NOMO-1 (cell line): ENCODE data around the gene ANO6.
"Not testable (repeated sequence)": the region's sequence is repeated elsewhere in the genome, so short reads cannot be mapped to it uniquely, and the experiment has no call there.

Experiments used
- DNase-seq, 2 experiments: peaks; one replicate each; lab custom pipeline; 2025; ENCODE audit not compliant: unreplicated experiment in 2 of 2; lab: John Stamatoyannopoulos, UW

The ANO6 gene

GRCh38 chr12:45302621-45303369 is 86.9 kb downstream of the ANO6 start:
- no peak for DNase-seq

GRCh38 chr12:45303945-45304344 is 88.0 kb downstream of the ANO6 start:
- DNase-seq: no peak

- DNase-seq: no peak
Measured at GRCh38 chr12:45304514-45305178, 88.8 kb downstream of the ANO6 start.

- no peak for DNase-seq
Measured at GRCh38 chr12:45305907-45306306, 90.0 kb downstream of the ANO6 start.

DNA sequence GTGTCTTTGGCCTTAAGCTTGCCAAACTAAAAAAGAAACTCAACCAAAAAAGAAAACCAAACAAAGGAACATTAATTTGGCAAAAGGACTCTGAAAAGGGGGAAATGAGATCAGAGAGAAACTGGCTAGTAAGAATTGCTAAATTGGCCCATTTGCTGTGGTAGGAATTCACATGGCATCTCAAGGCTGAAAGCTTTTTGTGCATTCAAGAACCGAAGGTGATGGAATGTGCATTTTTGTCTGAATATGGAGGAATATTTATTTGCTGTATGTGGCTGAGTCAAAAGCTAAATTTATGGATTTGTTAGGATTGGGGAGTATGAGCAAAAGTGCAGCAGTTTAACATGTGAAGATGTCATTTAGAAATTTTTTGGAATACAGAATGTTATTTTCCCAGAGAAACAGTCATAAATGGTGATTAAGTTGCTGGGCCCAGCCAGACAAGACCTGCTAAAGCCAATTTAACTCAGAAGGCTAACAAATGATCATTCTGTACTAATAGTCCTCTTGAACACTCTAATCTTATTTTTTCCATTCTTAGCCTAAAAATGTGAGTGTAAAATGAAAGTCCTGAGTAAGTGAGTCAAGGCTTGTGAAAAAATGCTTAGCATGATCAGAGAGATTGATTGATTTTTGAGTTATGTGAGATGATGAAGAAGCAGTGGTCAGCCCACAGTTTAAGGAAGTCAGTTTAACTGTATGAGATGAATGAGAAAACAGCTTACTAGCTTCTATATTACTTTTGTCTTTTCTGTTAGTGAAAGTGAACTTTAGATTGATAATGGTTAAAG is 94.1 kb downstream of the ANO6 start:
- peak; percentile 21 to 31 for DNase-seq

DNA sequence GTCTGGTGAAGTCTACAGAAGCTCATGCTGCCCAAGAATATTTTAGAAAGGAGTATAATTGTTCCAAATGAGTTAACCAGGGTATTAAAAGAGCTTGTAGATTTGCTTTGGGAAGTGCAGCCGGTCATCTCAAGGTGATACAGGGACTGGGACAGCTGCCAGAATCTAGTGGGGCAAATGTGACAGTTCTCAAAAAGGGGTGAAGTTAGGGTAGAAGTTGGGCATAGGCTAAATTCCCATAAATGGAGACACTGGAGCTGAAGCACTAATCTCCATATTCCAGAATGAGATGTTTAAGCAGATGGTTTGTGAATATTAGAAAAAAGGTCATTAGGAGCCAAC is 94.7 kb downstream of the ANO6 start:
- no peak for DNase-seq

DNA sequence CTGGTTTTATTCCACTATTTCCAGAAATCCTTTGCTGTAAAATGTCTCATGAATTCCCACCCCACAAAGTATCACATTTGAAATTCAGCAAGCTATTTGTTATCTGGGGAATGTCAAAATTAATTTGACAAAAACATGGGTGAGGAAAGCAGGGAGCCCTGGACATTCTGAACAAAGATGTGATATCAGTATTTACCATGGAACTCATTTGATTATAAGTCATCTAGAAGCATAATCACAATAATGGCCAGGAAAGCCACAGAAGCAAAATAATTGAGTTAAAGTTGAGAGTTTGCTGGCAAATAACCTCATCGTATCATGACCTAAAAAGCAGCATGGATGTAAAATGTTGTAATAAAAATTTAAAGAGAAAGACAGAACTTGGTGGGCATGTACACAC is 96.1 kb downstream of the ANO6 start:
- no peak for DNase-seq

- no peak for DNase-seq
Measured at GRCh38 chr12:45314770-45315169, 98.9 kb downstream of the ANO6 start.

DNA sequence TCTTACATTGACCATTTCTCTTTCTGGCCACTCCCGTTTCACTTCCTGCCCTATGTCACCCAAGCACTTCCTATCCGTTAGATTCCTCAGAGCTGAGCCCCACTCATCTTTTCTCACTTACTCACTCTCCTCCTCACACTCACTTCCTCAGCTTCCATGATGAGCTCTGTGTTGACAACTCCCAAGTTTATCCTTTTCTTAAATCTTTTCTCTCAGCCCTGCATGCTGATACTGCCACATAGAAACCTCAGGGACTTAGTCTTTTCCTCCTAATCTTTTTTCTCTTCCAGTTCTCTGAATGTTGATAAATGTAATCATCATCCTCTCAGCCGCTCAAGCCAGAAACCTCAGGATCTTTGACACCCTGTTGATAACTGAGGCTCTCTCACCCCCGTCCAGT is 99.6 kb downstream of the ANO6 start:
- DNase-seq: no peak

DNA sequence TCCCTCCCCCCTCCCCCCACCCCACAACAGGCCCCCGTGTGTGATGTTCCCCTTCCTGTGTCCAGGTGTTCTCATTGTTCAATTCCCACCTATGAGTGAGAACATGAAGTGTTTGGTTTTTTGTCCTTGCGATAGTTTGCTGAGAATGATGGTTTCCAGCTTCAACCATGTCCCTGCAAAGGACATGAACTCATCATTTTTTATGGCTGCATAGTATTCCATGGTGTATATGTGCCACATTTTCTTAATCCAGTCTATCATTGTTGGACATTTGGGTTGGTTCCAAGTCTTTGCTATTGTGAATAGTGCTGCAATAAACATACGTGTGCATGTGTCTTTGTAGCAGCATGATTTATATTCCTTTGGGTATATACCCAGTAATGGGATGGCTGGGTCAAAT is 101.4 kb downstream of the ANO6 start:
- DNase-seq: not testable (repeated sequence)

DNA sequence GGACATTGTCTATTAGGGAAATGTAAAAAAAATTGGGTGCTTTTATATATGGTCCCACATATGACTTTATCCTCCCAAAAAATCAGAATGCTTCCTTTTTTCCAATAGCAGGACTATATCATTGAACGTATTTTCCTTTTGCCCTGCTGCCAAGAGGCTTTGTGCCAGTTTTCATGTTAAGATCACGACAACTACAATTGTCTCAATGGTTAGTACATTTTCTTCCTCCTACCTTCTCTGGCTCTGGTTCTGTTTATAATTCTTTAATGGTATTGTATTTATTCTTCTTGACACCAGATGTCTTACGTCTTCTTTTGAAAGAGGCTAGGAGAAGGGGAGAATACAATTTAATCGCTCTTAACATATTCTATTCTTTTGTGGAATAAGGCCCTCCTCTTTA is 106.9 kb downstream of the ANO6 start:
- no peak for DNase-seq

GRCh38 chr12:45324391-45324790 is 108.5 kb downstream of the ANO6 start:
- no peak for DNase-seq

DNA sequence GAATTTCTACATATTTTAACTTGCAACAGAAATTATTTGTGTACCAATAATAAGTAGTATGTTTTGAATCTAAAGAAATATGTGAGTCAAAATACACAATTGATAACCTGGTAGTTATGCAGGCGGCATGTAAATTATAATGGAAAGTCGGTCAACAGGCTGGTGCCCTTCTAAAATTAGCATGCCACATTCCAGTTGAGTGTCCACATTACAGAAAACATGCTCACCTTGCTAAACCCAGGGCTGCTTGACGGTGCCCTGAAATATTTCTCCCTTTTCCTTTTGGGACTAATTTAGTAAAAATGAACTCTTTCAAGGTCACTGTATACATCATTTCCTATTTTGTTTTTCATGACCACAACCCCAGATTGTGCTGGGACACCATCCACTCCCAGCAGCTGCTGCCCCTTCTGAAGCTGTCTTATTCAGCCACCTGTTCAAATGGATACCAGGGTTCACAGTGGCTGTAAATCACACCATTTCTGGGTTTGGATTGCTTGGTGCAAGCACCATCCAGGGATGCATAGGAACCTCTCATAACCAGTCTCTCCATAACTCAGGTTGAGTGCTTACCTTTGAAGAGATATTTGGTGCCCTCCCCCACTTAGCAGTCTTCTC is 110.6 kb downstream of the ANO6 start:
- DNase-seq: no peak

GRCh38 chr12:45327823-45328383 is 112.0 kb downstream of the ANO6 start:
- DNase-seq: no peak

- DNase-seq: no peak
Measured at GRCh38 chr12:45329238-45329637, 113.3 kb downstream of the ANO6 start.

DNA sequence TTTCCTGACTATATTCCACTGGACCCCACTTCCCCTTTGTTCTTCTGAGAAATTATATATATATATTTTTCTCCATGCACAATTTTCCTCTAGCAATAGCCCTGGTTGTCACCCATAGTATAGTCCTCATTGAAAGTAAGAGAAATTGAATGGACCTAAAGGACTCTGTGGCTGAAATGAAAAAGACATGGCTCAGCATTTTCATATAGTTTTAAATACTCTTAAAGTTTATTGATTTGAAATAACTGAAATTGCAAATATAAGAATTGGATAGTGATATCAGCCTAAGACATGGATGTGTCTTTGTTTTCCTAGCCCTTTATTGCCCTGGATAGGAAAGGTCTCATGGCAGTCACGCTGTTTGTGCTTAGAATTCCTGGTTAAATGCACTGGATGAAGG is 113.8 kb downstream of the ANO6 start:
- DNase-seq: no peak

- no peak for DNase-seq
Measured at GRCh38 chr12:45331552-45331951, 115.7 kb downstream of the ANO6 start.

- no peak for DNase-seq
Measured at GRCh38 chr12:45334396-45334795, 118.5 kb downstream of the ANO6 start.

GRCh38 chr12:45336331-45336730 is 120.4 kb downstream of the ANO6 start:
- DNase-seq: no peak

DNA sequence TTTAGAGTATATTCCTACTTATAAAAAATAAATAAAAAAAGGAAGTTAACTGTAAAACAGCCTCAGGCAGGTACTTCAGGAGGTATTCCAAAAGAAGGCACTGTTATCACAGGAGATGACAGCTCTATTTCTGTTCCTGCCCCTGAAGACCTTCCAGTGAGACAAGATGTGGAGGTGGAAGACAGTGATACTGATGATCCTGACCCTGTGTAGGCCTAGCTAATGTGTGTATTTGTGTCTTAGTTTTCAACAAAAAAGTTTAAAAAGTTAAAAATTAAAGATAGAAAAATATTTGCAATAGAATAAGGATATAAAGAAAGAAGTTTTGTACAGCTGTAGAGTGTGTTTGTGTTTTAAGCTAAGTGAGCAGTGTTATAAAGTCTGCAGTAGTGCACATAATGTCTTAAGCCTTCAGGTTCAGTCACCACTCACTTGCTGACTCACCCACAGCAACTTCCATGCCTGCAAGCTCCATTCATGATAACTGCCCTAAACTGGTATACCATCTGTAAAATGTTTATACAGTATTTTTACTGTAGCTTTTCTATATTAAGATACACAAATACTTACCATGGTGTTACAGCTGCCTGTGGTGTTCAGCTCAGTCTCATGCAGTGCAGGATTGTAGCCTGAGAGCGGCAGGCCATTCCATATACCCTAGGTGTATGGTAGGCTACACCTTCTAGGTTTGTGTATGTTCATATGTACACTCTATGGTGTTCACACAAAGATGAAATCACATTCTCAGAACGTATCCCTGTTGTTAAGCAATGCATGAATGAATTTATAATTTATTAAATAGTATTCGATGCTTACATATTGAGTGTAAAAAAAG is 121.1 kb downstream of the ANO6 start:
- no peak for DNase-seq
